Fibroblast of lung (primary cell): ENCODE data around the gene MUC4. TPM values are rescaled to one million over a fixed set of nuclear protein-coding genes. Genes with fewer than 3 reads are reported as not detected.
A peak's percentile ranks its signal among the peaks of the same experiment; 100 is the strongest.

ENCODE experiments used
- DNase-seq, 2 donors: peaks; one replicate each; pipeline versions ENCODE4 v3.0.0 to v3.0.0-alpha.2; 2010; ENCODE audit warnings: low read depth in 2 of 2
- H2AFZ ChIP-seq: 2 replicates; pipeline ENCODE4 v1.5.1; 2012; ENCODE audit warnings: low read length, control low read depth, inconsistent platforms
- H3K27ac ChIP-seq: 2 replicates; pipeline ENCODE4 v1.5.1; 2011; ENCODE audit warnings: low read length, control low read depth; ENCODE audit not compliant: insufficient read depth
- H3K27me3 ChIP-seq: 2 replicates; pipeline ENCODE4 v1.5.1; 2011; ENCODE audit warnings: mild to moderate bottlenecking, low read length; ENCODE audit not compliant: control insufficient read depth, insufficient read depth
- H3K36me3 ChIP-seq: 2 replicates; pipeline ENCODE4 v1.5.1; 2011; ENCODE audit warnings: low read length; ENCODE audit not compliant: control insufficient read depth, insufficient read depth
- H3K4me1 ChIP-seq: 2 replicates; pipeline ENCODE4 v1.5.1; 2011; ENCODE audit warnings: low read length; ENCODE audit not compliant: control insufficient read depth, insufficient read depth; ENCODE audit errors: extremely low read depth
- H3K4me2 ChIP-seq: 2 replicates; pipeline ENCODE4 v1.5.1; 2011; ENCODE audit warnings: low read length, control low read depth; ENCODE audit not compliant: insufficient read depth; ENCODE audit errors: extremely low read depth
- H3K4me3 ChIP-seq, 4 experiments: fragments of 200-600 bp in 1 of 4; sonication (generic) in 1 of 4; replicated peaks in 1 of 4; 2 replicates each; pipeline ENCODE4 v1.5.1; 2011 to 2016; ENCODE audit warnings: low read length in 4 of 4, low read depth in 3 of 4, mild to moderate bottlenecking in 3 of 4, control low read depth in 2 of 4, inconsistent platforms in 1 of 4, mixed read lengths in 1 of 4; ENCODE audit not compliant: insufficient read depth in 1 of 4; ENCODE audit errors: control extremely low read depth in 1 of 4
- H3K79me2 ChIP-seq: 2 replicates; pipeline ENCODE4 v1.5.1; 2012; ENCODE audit warnings: mild to moderate bottlenecking, low read length, inconsistent platforms; ENCODE audit not compliant: control insufficient read depth, insufficient read depth
- H3K9ac ChIP-seq: 2 replicates; pipeline ENCODE4 v1.5.1; 2011; ENCODE audit warnings: mild to moderate bottlenecking, low read length, control low read depth; ENCODE audit not compliant: insufficient read depth
- H3K9me3 ChIP-seq: 2 replicates; pipeline ENCODE4 v1.5.1; 2012; ENCODE audit warnings: low read depth, low read length; ENCODE audit not compliant: control insufficient read depth, insufficient read depth
- H4K20me1 ChIP-seq: 2 replicates; pipeline ENCODE4 v1.5.1; 2011; ENCODE audit warnings: low read length; ENCODE audit not compliant: control insufficient read depth, insufficient read depth; ENCODE audit errors: extremely low read depth
- CTCF ChIP-seq, 2 donors: IDR thresholded peaks in 1 of 2; conservative IDR thresholded peaks in 1 of 2; 1 replicate in 1 of 2; 2 replicates in 1 of 2; pipeline ENCODE4 v1.5.1; 2011 to 2012; ENCODE audit warnings: low read length in 2 of 2, control low read depth in 1 of 2, inconsistent platforms in 1 of 2, low read depth in 1 of 2, mild to moderate bottlenecking in 1 of 2
- EZH2 ChIP-seq: IDR thresholded peaks from 2 replicates; pipeline ENCODE4 v1.5.1; 2012; ENCODE audit warnings: low read length, control low read depth, mild to moderate bottlenecking; ENCODE audit errors: missing control alignments
- polyA plus RNA-seq, 2 donors: library from polyadenylated mRNA; depleted of rRNA in 1 of 2; stranded (reverse) in 1 of 2; unstranded in 1 of 2; fragments of >200 nt; gene quantifications; 2 replicates each; pipeline ENCODE4 v1.2.1, GENCODE V29; 2011 to 2012; ENCODE audit warnings: missing spikeins in 1 of 2
- total RNA-seq: library from RNA; depleted of rRNA; stranded (reverse); fragments of >200 nt; gene quantifications from 2 replicates; pipeline ENCODE4 v1.2.1, GENCODE V29; 2014

The MUC4 gene
- total and polyA plus RNA-seq, 2 donors (not counting 1 experiment from before 2014, with no cell fraction given) = not detected

- H4K20me1 ChIP-seq = no peaks in the 10 kb centered on the region
- DNase-seq = peak in 1 of 2 donors; percentile 59
- no peaks in the 10 kb centered on the region for H3K4me1 ChIP-seq
- no peak overlapping the region for H3K4me2 ChIP-seq
- TF ChIP-seq EZH2 (no peak), CTCF (conservative IDR thresholded peaks at IDR 0.05 in 1 of 2, IDR thresholded peaks at IDR 0.05 in 1 of 2; ENCODE audit: low read depth in 1 of 2, low read length in 2 of 2) (no peak)
- H3K27me3 ChIP-seq = no peaks in the 10 kb centered on the region
- H3K36me3 ChIP-seq = no peaks in the 10 kb centered on the region
- H2AFZ ChIP-seq = no peak overlapping the region
- H3K79me2 ChIP-seq = no peaks in the 10 kb centered on the region
- no peak overlapping the region for H3K27ac ChIP-seq
- H3K9ac ChIP-seq = no peak overlapping the region
- H3K4me3 ChIP-seq = no peak overlapping the region
- no peaks in the 10 kb centered on the region for H3K9me3 ChIP-seq
These were observed 3.5 kb upstream of the MUC4 start for GRCh38 chr3:195815169-195815771.

- H3K4me3 ChIP-seq = no peak overlapping the region
- H3K27ac ChIP-seq = no peak overlapping the region
- H3K4me2 ChIP-seq = no peak overlapping the region
- H3K79me2 ChIP-seq = no peaks in the 10 kb centered on the region
- no peak overlapping the region for H3K9ac ChIP-seq
- no peak for DNase-seq
- no peaks in the 10 kb centered on the region for H3K4me1 ChIP-seq
- no peaks in the 10 kb centered on the region for H3K36me3 ChIP-seq
- no peaks in the 10 kb centered on the region for H3K27me3 ChIP-seq
- no peak overlapping the region for H2AFZ ChIP-seq
- no peaks in the 10 kb centered on the region for H4K20me1 ChIP-seq
- no peaks in the 10 kb centered on the region for H3K9me3 ChIP-seq
- no peak for TF ChIP-seq CTCF (conservative IDR thresholded peaks at IDR 0.05 in 1 of 2, IDR thresholded peaks at IDR 0.05 in 1 of 2; ENCODE audit: low read depth in 1 of 2, low read length in 2 of 2)
- no peak for TF ChIP-seq EZH2
These were observed 2.3 kb upstream of the MUC4 start for GRCh38 chr3:195813916-195814640.

- H3K4me2 ChIP-seq = no peak overlapping the region
- H3K4me3 ChIP-seq = no peak overlapping the region
- H2AFZ ChIP-seq = no peak overlapping the region
- H3K4me1 ChIP-seq = no peaks in the 10 kb centered on the region
- H3K27me3 ChIP-seq = no peaks in the 10 kb centered on the region
- DNase-seq = no peak
- no peak overlapping the region for H3K27ac ChIP-seq
- H3K9ac ChIP-seq = no peak overlapping the region
- no peaks in the 10 kb centered on the region for H3K79me2 ChIP-seq
- TF ChIP-seq EZH2 (no peak), CTCF (conservative IDR thresholded peaks at IDR 0.05 in 1 of 2, IDR thresholded peaks at IDR 0.05 in 1 of 2; ENCODE audit: low read depth in 1 of 2, low read length in 2 of 2) (no peak)
- H3K9me3 ChIP-seq = no peaks in the 10 kb centered on the region
- H4K20me1 ChIP-seq = no peaks in the 10 kb centered on the region
- no peaks in the 10 kb centered on the region for H3K36me3 ChIP-seq
These were observed 637 bp upstream of the MUC4 start for GRCh38 chr3:195812366-195812765.
